ENCODE results near the gene TNN.

- TF ChIP-seq CTCF (IDR thresholded peaks at IDR 0.05), result no peak
- TF ChIP-seq POLR2A (IDR thresholded peaks at IDR 0.05), result no peak
Observed at GRCh38 chr1:175176246-175176645, 108.6 kb downstream of the TNN start.

All from ovary (tissue), 3 donors.